ENCODE measurements around the gene RASSF3.
"Not testable (repeated sequence)": the region's sequence is repeated elsewhere in the genome, so short reads cannot be mapped to it uniquely, and the experiment has no call there.

RASSF3 gene

DNA sequence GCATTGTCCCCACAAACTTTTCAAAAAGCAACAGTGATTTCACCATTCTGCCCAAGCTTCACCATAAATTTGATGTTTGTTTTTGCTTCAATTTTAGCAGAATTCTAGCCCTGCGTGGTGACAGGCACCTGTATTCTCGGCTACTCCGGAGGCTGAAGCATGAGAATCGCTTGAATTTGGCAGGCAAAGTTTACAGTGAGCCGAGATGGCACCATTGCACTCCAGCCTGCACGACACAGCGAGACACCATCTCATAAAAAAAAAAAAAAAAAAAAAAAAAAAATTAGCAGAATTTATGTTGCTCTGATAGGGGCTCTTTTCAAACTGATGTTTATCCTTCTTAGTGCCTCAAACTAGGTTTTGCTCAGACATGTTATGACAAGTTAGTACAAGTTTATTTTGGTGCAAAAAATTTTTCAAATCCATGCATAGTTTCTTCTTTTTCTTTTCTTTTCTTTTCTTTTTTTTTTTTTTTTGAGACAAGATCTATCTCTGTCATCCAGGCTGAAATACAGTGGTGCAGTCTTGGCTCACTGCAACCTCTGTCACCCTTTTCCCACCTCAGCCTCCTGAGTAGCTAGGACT lies 24.3 kb downstream of the RASSF3 start:
- no peak for DNase-seq

- no peak for DNase-seq
Observed at GRCh38 chr12:64635356-64635998, 25.2 kb downstream of the RASSF3 start.

DNA sequence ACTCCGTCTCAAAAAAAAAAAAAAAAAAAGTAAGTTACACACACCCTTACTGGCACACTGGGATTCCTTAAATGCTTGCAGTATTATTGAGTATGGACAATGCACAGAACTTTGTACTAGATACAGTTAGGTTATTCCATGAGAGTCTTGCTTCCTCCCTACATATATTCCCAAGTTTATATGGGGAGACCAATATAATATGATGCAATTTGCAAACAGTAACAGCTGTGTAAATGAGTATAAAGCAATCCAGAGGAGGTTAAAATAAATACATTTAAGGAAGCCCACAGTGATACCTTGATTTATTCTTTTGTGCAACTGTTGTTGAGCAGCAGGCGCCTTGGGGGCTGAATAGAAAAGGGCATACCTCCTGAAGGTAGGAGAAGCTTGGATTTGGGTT lies 26.6 kb downstream of the RASSF3 start:
- no peak for DNase-seq

GRCh38 chr12:64639466-64639865 lies 29.2 kb downstream of the RASSF3 start:
- no peak for DNase-seq

DNA sequence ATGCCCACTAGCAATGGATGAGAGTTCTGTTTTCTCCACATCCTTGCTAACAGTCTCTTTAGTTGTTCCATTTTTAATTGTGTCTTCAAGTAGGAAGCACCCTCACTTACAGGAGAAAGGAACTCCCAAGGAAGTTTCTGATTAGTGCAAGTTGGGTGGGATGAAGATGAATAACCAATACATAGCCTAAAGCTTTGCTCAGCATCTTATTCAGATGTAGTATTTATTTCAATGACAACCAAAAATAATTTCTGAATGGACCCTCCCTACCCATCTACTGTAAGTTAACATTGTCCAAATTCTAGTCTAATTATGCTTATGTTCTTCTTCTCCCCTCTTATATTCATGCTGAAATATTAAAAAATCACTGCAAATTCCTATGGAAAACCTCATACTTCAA lies 36.0 kb downstream of the RASSF3 start:
- DNase-seq, result no peak

GRCh38 chr12:64649487-64649886 lies 39.2 kb downstream of the RASSF3 start:
- no peak for DNase-seq

DNA sequence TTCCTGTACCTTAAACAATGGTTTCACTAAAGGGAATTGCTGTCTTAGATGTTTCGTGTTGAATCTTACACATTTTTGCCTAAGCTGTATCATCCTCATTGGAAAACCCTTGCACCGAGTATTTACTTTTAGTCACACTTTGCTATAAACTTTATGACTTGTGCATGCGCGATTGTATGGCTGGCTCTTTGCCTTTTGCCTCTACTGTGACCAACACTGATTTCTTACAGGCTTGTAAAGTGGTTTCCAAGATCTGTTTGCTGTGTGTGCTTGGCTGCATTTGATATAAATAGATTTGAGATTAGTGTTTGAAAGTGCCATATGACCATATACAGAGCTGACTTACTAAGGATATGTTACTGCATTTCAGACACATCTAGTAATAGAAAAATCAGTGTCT lies 40.5 kb downstream of the RASSF3 start:
- DNase-seq, result no peak

GRCh38 chr12:64652346-64652745 lies 42.1 kb downstream of the RASSF3 start:
- peak; percentile 16 for DNase-seq

DNA sequence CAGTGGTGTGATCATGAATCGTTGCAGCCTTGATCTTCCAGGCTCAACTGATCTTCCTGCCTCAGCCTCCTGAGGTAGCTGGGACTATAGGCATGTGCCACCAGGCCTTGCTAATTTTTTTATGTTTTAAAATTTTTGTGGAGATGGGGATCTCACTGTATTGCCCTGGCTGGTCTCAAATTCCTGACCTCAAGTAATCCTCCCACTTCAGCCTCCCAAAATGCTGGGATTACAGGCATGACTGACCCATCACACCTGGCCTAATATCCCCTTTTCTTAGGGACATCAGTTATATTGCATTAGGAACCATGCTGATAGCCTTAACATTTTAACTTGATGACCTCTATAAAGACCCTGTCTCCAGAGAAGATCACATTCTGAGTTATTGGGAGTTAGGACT lies 42.8 kb downstream of the RASSF3 start:
- no peak for DNase-seq

GRCh38 chr12:64653907-64654306 lies 43.6 kb downstream of the RASSF3 start:
- DNase-seq, result not testable (repeated sequence)

DNA sequence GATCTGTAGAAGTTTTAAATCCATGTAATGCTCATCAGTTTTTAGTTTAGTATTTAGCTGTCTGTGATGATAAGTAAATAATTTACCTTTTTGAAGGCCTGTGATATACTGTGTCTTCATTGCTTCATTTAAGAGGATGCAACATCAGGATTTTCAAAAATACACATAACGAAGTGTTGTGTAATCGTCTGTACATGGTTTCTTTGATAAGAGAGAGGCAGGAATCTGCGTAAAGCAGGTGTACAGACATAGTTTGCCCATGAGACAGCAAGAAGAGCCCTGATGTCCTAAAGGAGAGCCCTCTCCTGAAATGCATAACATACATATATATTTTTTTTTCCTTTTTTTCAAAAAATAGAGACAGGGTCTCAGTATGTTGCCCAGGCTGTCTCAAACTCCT lies 44.8 kb downstream of the RASSF3 start:
- no peak for DNase-seq

DNA sequence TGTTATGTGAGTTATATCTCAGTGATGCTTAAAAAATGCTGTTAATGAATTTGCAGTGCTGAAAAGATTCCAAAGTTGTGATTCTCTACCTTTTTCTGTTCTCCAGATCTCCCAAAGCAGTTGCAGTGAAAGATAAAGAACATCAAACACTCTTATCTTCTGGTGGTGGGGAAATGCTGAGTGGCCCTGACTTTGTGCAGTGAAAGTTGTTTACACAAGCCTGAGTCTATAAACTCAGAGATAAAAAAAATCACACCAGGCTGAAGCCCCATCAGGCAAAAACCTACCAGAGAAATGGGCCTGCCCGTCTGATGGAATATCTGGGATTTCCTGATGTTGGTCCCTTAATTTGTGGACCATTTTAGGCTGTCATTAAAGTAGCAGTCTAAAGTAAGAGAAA lies 46.1 kb downstream of the RASSF3 start:
- no peak for DNase-seq

GRCh38 chr12:64658892-64659481 lies 48.7 kb downstream of the RASSF3 start:
- DNase-seq, result no peak

- DNase-seq, result no peak
Observed at GRCh38 chr12:64660237-64661018, 50.1 kb downstream of the RASSF3 start.

DNA sequence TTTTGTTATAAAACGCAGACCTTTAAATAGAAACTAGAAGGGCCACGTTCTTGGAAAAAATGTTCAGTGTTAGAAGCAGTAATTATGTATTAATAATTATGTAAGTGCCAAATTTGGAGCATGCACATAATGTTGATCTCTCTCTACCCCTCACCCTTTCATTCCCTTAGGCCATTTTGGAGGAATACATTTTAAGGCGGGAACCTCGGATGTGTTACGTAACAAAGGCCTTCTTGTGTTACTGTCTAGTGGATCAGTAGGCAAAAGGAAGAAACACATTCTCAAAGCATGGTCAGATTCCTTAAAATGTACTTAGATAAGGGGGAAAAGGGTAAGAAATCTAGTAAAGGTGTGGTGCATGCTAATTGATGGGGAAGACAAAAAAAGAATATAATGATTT lies 52.7 kb downstream of the RASSF3 start:
- no peak for DNase-seq

GRCh38 chr12:64665514-64665913 lies 55.2 kb downstream of the RASSF3 start:
- peak; percentile 10 for DNase-seq

- DNase-seq, result no peak
Observed at GRCh38 chr12:64666054-64666914, 56.0 kb downstream of the RASSF3 start.

GRCh38 chr12:64667793-64668192 lies 57.5 kb downstream of the RASSF3 start:
- no peak for DNase-seq

DNA sequence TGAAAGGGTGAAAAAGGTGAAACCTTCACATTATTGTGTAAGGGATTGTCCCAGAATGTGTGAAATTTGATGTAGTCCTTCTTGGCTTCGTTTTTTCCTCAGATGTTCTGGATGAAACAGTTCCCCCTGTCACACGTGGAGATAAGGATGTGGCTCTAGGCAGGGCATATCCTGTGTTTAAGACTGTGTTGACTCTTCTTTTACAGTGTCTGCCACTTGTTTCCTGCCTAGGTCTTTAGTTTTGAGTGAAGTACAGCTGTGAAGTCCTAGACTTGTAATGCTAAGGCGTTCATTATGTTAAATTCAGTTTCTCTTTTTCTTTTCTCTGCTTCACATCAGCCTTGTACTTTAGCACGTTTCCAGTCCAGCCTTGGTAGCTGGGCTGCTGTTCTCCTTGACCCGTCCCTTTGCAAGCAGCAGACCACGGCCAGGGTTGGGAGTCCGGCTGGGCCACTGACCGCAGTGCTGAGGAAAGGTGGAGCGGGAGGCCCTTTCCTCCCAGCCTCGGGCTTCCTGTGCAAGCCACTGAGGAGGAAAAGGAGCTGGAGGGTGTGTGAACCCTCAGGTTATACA lies 59.1 kb downstream of the RASSF3 start:
- no peak for DNase-seq

- DNase-seq, result no peak
Observed at GRCh38 chr12:64670019-64670418, 59.7 kb downstream of the RASSF3 start.

DNA sequence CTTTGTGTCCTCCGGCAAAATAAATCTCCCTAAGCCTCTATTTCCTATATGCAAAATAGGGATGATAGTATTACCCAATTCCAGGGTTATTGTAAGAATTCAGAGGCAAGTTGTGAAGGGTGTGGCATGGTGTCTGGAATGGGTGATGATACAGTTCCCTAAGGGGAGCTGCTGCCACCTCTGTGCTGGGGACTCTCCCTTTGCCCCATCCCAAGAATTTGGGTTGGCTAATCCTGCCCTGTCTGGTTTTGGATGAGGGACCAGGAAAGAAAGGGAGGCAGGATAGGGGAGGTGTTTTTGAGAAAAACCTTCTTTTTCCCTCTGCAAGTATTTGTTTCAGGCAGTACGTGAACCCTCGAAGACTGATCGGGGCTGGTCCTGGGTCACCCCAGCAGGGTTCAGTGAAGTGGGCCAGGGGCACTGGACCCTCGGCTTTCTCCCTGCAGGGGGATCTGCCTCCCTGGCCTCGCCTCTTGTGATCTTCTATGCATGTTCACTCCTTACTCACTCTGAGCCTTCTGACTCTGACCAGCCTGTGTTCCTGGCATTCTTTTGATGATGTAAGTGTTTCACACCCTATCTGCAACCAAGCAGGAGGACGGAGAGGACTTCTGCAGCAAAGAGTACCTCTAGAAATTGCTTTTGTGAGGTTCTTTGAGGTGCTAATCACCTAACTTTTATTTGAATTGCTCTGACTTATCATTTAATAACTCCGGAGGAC lies 60.8 kb downstream of the RASSF3 start:
- DNase-seq, result no peak

DNA sequence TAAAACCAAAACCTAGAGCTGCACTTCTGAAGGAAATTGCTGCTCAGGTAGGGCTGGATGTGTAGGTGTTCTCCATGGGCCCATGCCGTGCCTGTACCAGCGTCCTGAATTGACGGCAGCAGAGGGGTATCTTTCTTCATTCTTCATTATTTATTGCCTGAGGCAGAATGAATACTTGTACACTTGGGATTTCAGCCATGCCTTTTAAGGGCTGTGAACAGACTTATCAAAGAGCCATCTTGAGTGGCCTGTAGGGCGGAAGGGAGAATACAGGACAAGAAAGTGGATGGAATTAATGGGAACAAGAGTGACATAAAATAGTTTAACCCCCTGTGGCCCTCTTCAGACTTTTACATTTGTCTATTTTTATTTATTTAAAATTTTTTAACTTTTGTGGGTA lies 61.4 kb downstream of the RASSF3 start:
- DNase-seq, result no peak
